Liver (tissue), 9 donors: ENCODE measurements around the gene DHX32. TPM values are rescaled to one million over a fixed set of nuclear protein-coding genes. Genes with fewer than 3 reads are reported as not detected.

Source experiments
- DNase-seq: peaks from one replicate; pipeline ENCODE4 v3.0.0-alpha.2; 2017; ENCODE audit warnings: low spot score
- H3K27ac ChIP-seq, 2 donors: one replicate each; pipeline ENCODE4 v1.7.0; 2013; ENCODE audit warnings: inconsistent platforms in 2 of 2, low read length in 2 of 2, control low read depth in 1 of 2, low read depth in 1 of 2, mild to moderate bottlenecking in 1 of 2
- H3K27me3 ChIP-seq, 4 donors: one replicate each; pipeline versions ENCODE4 v1.6.1 to v1.7.0; 2013; ENCODE audit warnings: low read length in 3 of 4, inconsistent platforms in 1 of 4, mild to moderate bottlenecking in 1 of 4, moderate library complexity in 1 of 4; ENCODE audit not compliant: control insufficient read depth in 4 of 4, insufficient read depth in 4 of 4
- H3K36me3 ChIP-seq, 4 donors: one replicate each; pipeline versions ENCODE4 v1.6.1 to v1.7.0; 2013; ENCODE audit warnings: low read length in 3 of 4, mild to moderate bottlenecking in 3 of 4, low read depth in 1 of 4, moderate library complexity in 1 of 4; ENCODE audit not compliant: control insufficient read depth in 4 of 4, insufficient read depth in 3 of 4
- H3K4me1 ChIP-seq, 4 donors: one replicate each; pipeline versions ENCODE4 v1.6.1 to v1.7.0; 2013; ENCODE audit warnings: low read length in 3 of 4, mild to moderate bottlenecking in 3 of 4, moderate library complexity in 1 of 4; ENCODE audit not compliant: control insufficient read depth in 4 of 4, insufficient read depth in 4 of 4
- H3K4me3 ChIP-seq, 3 donors: one replicate each; pipeline versions ENCODE4 v1.6.1 to v1.7.0; 2013; ENCODE audit warnings: low read length in 3 of 3, control low read depth in 1 of 3, low read depth in 1 of 3, mild to moderate bottlenecking in 1 of 3
- H3K9ac ChIP-seq, 2 donors: one replicate each; pipeline ENCODE4 v1.7.0; 2013; ENCODE audit warnings: low read length in 2 of 2, mild to moderate bottlenecking in 2 of 2, moderate library complexity in 2 of 2, control low read depth in 1 of 2, low read depth in 1 of 2
- H3K9me3 ChIP-seq, 4 donors: one replicate each; pipeline versions ENCODE4 v1.6.1 to v1.7.0; 2013; ENCODE audit warnings: low read length in 3 of 4; ENCODE audit not compliant: control insufficient read depth in 4 of 4
- ATF3 ChIP-seq: IDR thresholded peaks from 2 replicates; pipeline ENCODE4 v1.6.1; 2016; ENCODE audit warnings: antibody characterized with exemption
- CTCF ChIP-seq: fragments of 150-350 bp; IDR thresholded peaks from 2 replicates; pipeline ENCODE4 v1.5.1; 2017; ENCODE audit warnings: improper control_type of control experiment, low read depth, low read length; ENCODE audit not compliant: missing input control
- EGR1 ChIP-seq, 2 donors: IDR thresholded peaks; 2 replicates each; pipeline ENCODE4 v1.6.1; 2016 to 2018; ENCODE audit warnings: antibody characterized with exemption in 2 of 2, low read depth in 2 of 2
- FOXA1 ChIP-seq: IDR thresholded peaks from 2 replicates; pipeline ENCODE4 v1.6.1; 2016; ENCODE audit warnings: antibody characterized with exemption
- GABPA ChIP-seq, 2 donors: IDR thresholded peaks in 1 of 2; conservative IDR thresholded peaks in 1 of 2; 2 replicates each; pipeline ENCODE4 v1.6.1; 2016; ENCODE audit warnings: antibody characterized with exemption in 2 of 2, mild to moderate bottlenecking in 1 of 2, moderate library complexity in 1 of 2
- HNF4G ChIP-seq: IDR thresholded peaks from 2 replicates; pipeline ENCODE4 v1.6.1; 2016; ENCODE audit warnings: antibody characterized with exemption
- JUND ChIP-seq, 2 donors: IDR thresholded peaks; 2 replicates each; pipeline ENCODE4 v1.6.1; 2016; ENCODE audit warnings: antibody characterized with exemption in 2 of 2
- NR2F2 ChIP-seq: IDR thresholded peaks from 2 replicates; pipeline ENCODE4 v1.6.1; 2016; ENCODE audit warnings: antibody characterized with exemption
- RAD21 ChIP-seq, 2 donors: IDR thresholded peaks; 2 replicates each; pipeline ENCODE4 v1.6.1; 2016; ENCODE audit warnings: antibody characterized with exemption in 2 of 2, mild to moderate bottlenecking in 2 of 2
- REST ChIP-seq: IDR thresholded peaks from 2 replicates; pipeline ENCODE4 v1.6.1; 2016; ENCODE audit warnings: antibody characterized with exemption, mild to moderate bottlenecking
- RXRA ChIP-seq, 2 donors: IDR thresholded peaks; 2 replicates each; pipeline ENCODE4 v1.6.1; 2017 to 2018; ENCODE audit warnings: antibody characterized with exemption in 2 of 2, mild to moderate bottlenecking in 1 of 2
- YY1 ChIP-seq: IDR thresholded peaks from 2 replicates; pipeline ENCODE4 v1.6.1; 2016; ENCODE audit warnings: antibody characterized with exemption, mild to moderate bottlenecking
- ZBTB33 ChIP-seq: IDR thresholded peaks from 2 replicates; pipeline ENCODE4 v1.6.1; 2016; ENCODE audit warnings: antibody characterized with exemption
- WGBS: extraction: QIAGEN DNeasy Blood & Tissue Kit; methylation state at CpG from one replicate; pipeline ENCODE4 v1.1.7; 2013; 5-methylcytosine and 5-hydroxymethylcytosine counted together
- polyA plus RNA-seq, 2 donors: library from polyadenylated mRNA; stranded (reverse) in 1 of 2; unstranded in 1 of 2; fragments of 200-250 nt in 1 of 2; fragments of >200 nt in 1 of 2; fragmentation: Nextera tagmentation in 1 of 2; extraction: Ambion mirVana in 1 of 2; gene quantifications; one replicate each; pipeline versions ENCODE4 v1.2.1 to v1.2.3, GENCODE V29; 2013 to 2015
- total RNA-seq, 2 donors: library from RNA; depleted of rRNA; stranded (reverse); fragments of >200 nt; gene quantifications; one replicate each; pipeline ENCODE4 v1.2.3, GENCODE V29; 2014
- donor health status: healthy.
- donor health status: healthy.
- donor health status: healthy.
- donor health status: healthy.
- donor health status: healthy.

Gene DHX32
- total and polyA plus RNA-seq, 4 donors: 8.3 to 20.2 (median 10.2) TPM

- TF ChIP-seq REST: no peak
Measured at GRCh38 chr10:125815764-125816163, 65.3 kb downstream of the DHX32 start (continued).

- Histone ChIP-seq H3K4me1 (no peaks in the 10 kb centered on the region), H3K27me3 (no peaks in the 10 kb centered on the region), H3K9ac (no peak overlapping the region), H3K9me3 (no peaks in the 10 kb centered on the region), H3K36me3 (peaks cover 3 to 57% (median 27%) of the 10 kb centered on the region in 4 donors), H3K4me3 (no peak overlapping the region), H3K27ac (no peak overlapping the region)
- WGBS: 93% methylated on average over 1 of the region's 1 CpG
- TF ChIP-seq JUND (IDR thresholded peaks at IDR 0.05) (no peak), EGR1 (IDR thresholded peaks at IDR 0.05; ENCODE audit: low read depth in 2 of 2) (no peak), HNF4G (no peak), ZBTB33 (no peak), REST (no peak), CTCF (no peak), FOXA1 (no peak), NR2F2 (no peak), YY1 (no peak), GABPA (IDR thresholded peaks at IDR 0.05 in 1 of 2, conservative IDR thresholded peaks at IDR 0.05 in 1 of 2) (no peak), RAD21 (IDR thresholded peaks at IDR 0.05) (no peak), ATF3 (no peak), RXRA (IDR thresholded peaks at IDR 0.05) (no peak)
- no peak for DNase-seq
Measured at GRCh38 chr10:125812128-125812750, 68.9 kb downstream of the DHX32 start.
